Kidney (tissue), 14 donors: ENCODE data around the gene RBCK1. TPM values are rescaled to one million over a fixed set of nuclear protein-coding genes. Genes with fewer than 3 reads are reported as not detected.

Source experiments
- DNase-seq, 5 donors: peaks; one replicate each; pipeline ENCODE4 v3.0.0-alpha.2; 2013 to 2020
- FAIRE-seq: peaks from 2 replicates; lab custom pipeline; 2012; peaks lifted over from hg19 to GRCh38; lab: Jason Lieb, UNC
- H3K27ac ChIP-seq, 2 donors: one replicate each; pipeline ENCODE4 v1.7.0; 2013; ENCODE audit warnings: low read depth in 2 of 2, low read length in 2 of 2, inconsistent platforms in 1 of 2
- H3K27me3 ChIP-seq: one replicate; pipeline ENCODE4 v1.7.1; 2013; ENCODE audit warnings: low read length, inconsistent platforms; ENCODE audit not compliant: control insufficient read depth, insufficient read depth
- H3K36me3 ChIP-seq, 3 donors: one replicate each; pipeline versions ENCODE4 v1.7.0 to v1.7.1; 2013; ENCODE audit warnings: low read length in 3 of 3, control low read depth in 1 of 3, inconsistent platforms in 1 of 3; ENCODE audit not compliant: insufficient read depth in 3 of 3, control insufficient read depth in 2 of 3
- H3K4me1 ChIP-seq, 3 donors: one replicate each; pipeline versions ENCODE4 v1.7.0 to v1.7.1; 2013; ENCODE audit warnings: low read length in 3 of 3, inconsistent platforms in 1 of 3, low read depth in 1 of 3; ENCODE audit not compliant: control insufficient read depth in 2 of 3, insufficient read depth in 2 of 3
- H3K4me3 ChIP-seq, 3 donors: one replicate each; pipeline versions ENCODE4 v1.7.0 to v1.8.1; 2013; ENCODE audit warnings: low read length in 3 of 3, control low read depth in 1 of 3, inconsistent platforms in 1 of 3
- H3K9ac ChIP-seq, 3 donors: one replicate each; pipeline versions ENCODE4 v1.7.0 to v1.7.1; 2013; ENCODE audit warnings: low read length in 3 of 3, control low read depth in 1 of 3, inconsistent platforms in 1 of 3
- H3K9me3 ChIP-seq, 3 donors: one replicate each; pipeline versions ENCODE4 v1.7.0 to v1.7.1; 2013; ENCODE audit warnings: low read length in 3 of 3, control low read depth in 1 of 3, inconsistent platforms in 1 of 3; ENCODE audit not compliant: control insufficient read depth in 2 of 3, insufficient read depth in 1 of 3
- intact Hi-C: fragments of 100-400 bp; cut with DNase I; formaldehyde crosslinking; loops from one replicate; pipeline ENCODE4 v1.11.1; 2022
- polyA plus RNA-seq: library from polyadenylated mRNA; stranded (reverse); fragments of 350-450 nt; fragmentation: Illumina TruSeq; extraction: RNeasy Lipid Tissue Mini Kit (QIAGEN cat#74804); gene quantifications from one replicate; pipeline ENCODE4 v1.2.3, GENCODE V29; 2014; ENCODE audit warnings: low read depth, low replicate concordance; ENCODE audit not compliant: insufficient read depth
- total RNA-seq: library from RNA; stranded (reverse); fragmentation: NEBNext Ultra II Directional; extraction: Animal tissue kit (Norgen Biotek cat#: 25700); gene quantifications from one replicate; pipeline ENCODE4 v1.2.1, GENCODE V29; 2021
- TF ChIP-seq, protein P1 (sequence below): IDR thresholded peaks from 3 replicates; pipeline ENCODE4 v1.5.1; 2012; ENCODE audit warnings: mild to moderate bottlenecking, moderate library complexity, borderline replicate concordance; ENCODE audit not compliant: insufficient read depth; ENCODE audit errors: extremely low read depth
- donor health status: control.
- donor health status: control.
- donor health status: control.
- donor health status: control.
- donor health status: control.
- donor health status: DM: yes; HTN: yes; CAD: no.
- donor health status: Normal renal cell carcinoma (clear cell type).

Gene RBCK1
- total and polyA plus RNA-seq, 2 donors from 2014 or later, result 73.0 to 93.6 TPM

DNA sequence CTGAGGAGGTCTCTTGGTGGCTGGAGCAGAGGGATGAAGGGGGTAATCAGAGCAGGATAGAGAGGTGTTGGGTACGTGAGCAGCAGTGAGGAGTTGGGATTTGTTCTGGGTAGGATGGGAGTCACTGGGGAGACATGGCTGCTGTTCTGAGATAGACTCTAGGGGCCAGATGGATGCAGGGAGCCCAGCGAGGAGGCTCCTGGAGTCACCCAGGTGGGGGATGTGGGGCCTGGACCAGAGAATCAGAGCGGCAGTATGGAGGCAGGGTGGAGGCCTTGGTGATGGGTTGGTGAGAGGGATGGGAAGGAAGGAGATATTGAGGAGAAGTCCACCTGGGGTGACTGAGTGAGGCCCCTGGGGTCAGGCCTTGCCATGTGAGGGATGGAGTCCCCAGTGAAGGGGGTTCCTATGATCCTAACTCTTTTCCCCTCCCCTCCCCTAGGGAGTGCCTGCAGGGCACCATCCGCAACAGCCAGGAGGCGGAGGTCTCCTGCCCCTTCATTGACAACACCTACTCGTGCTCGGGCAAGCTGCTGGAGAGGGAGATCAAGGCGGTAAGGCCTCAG lies 13.7 kb downstream of the RBCK1 start:
- H3K27ac ChIP-seq, result no peak overlapping the region
- intact Hi-C loops, result no loop called here
- no peak overlapping the region for H3K9ac ChIP-seq
- H3K4me1 ChIP-seq, result no peaks in the 10 kb centered on the region
- TF ChIP-seq, protein P1, sequence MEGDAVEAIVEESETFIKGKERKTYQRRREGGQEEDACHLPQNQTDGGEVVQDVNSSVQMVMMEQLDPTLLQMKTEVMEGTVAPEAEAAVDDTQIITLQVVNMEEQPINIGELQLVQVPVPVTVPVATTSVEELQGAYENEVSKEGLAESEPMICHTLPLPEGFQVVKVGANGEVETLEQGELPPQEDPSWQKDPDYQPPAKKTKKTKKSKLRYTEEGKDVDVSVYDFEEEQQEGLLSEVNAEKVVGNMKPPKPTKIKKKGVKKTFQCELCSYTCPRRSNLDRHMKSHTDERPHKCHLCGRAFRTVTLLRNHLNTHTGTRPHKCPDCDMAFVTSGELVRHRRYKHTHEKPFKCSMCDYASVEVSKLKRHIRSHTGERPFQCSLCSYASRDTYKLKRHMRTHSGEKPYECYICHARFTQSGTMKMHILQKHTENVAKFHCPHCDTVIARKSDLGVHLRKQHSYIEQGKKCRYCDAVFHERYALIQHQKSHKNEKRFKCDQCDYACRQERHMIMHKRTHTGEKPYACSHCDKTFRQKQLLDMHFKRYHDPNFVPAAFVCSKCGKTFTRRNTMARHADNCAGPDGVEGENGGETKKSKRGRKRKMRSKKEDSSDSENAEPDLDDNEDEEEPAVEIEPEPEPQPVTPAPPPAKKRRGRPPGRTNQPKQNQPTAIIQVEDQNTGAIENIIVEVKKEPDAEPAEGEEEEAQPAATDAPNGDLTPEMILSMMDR, result no peak
- H3K4me3 ChIP-seq, result no peak overlapping the region
- no peak for FAIRE-seq
- no peaks in the 10 kb centered on the region for H3K9me3 ChIP-seq
- no peak for DNase-seq
- H3K27me3 ChIP-seq, result no peaks in the 10 kb centered on the region
- peaks cover 3 to 21% (median 18%) of the 10 kb centered on the region in 3 donors for H3K36me3 ChIP-seq

DNA sequence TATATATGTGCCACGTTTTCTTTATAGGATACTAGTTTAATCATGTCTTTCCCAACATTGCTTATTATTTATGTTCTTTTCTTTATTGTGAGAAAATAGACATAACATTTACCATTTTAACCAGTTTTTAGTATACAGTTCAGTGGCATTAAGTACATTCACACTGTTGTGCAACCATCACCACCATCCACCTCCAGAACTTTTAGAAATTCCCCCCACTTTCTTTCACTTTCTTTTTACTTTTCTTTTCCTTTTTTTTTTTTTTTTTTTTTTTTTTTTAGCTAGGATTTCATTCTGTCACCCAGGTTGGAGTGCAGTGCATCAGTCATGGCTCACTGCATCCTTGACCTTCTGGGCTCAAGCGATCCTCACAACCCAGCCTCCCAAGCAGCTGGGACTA lies 18.5 kb downstream of the RBCK1 start:
- Histone ChIP-seq H3K36me3 (peaks cover 5 to 34% (median 24%) of the 10 kb centered on the region in 3 donors), H3K4me1 (no peaks in the 10 kb centered on the region), H3K9ac (no peak overlapping the region), H3K9me3 (no peaks in the 10 kb centered on the region), H3K27me3 (no peaks in the 10 kb centered on the region), H3K27ac (no peak overlapping the region), H3K4me3 (no peak overlapping the region)
- DNase-seq (no peak), FAIRE-seq (no peak)
- TF ChIP-seq, protein P1, result no peak
- intact Hi-C loops, result no loop called here

DNA sequence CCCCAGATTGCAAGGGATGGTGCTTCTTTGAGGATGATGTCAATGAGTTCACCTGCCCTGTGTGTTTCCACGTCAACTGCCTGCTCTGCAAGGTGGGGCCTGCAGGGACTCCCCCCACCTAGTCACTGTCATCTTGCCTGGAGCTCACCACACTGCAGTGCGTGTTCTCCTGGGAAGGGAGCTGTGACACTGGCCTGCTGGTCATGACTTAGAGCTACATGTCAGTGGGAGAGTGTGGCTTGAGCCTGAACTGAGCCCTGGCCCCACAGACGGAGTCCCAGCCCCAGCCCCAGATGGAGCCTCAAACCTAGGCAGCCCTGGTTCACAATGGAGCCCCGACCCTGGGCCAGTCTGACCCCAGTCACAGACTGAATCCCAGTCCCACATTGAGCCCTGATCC lies 19.3 kb downstream of the RBCK1 start:
- Histone ChIP-seq H3K4me1 (no peaks in the 10 kb centered on the region), H3K27ac (no peak overlapping the region), H3K9ac (no peak overlapping the region), H3K27me3 (no peaks in the 10 kb centered on the region), H3K36me3 (peaks cover 4 to 34% (median 17%) of the 10 kb centered on the region in 3 donors), H3K4me3 (no peak overlapping the region), H3K9me3 (no peaks in the 10 kb centered on the region)
- DNase-seq, result no peak
- intact Hi-C loops, result no loop called here
- no peak for FAIRE-seq
- TF ChIP-seq, protein P1, result no peak
